Gastrocnemius medialis (tissue), 4 donors: Measurements from ENCODE around the gene STK39. TPM values are rescaled to one million over a fixed set of nuclear protein-coding genes. Genes with fewer than 3 reads are reported as not detected.

Source experiments
- ATAC-seq, 2 donors: fragments of 150-250 bp; one replicate each; pipeline ENCODE4 v1.9.1; 2016
- DNase-seq, 2 donors: peaks; one replicate each; pipeline ENCODE4 v3.0.0-alpha.2; 2019
- H3K27ac ChIP-seq, 4 donors: fragments of 200-600 bp; sonication (generic); 1 replicate in 1 of 4; 2 replicates in 3 of 4; pipeline ENCODE4 v1.5.1; 2016 to 2018; ENCODE audit warnings: mild to moderate bottlenecking in 2 of 4, moderate library complexity in 1 of 4
- H3K27me3 ChIP-seq, 3 donors: fragments of 200-600 bp; sonication (generic) in 2 of 3; 1 replicate in 1 of 3; 2 replicates in 2 of 3; pipeline versions ENCODE4 v1.5.1 to v1.6.0; 2016 to 2019; ENCODE audit warnings: mild to moderate bottlenecking in 1 of 3, moderate library complexity in 1 of 3
- H3K36me3 ChIP-seq, 2 donors: fragments of 200-600 bp; sonication (generic) in 1 of 2; one replicate each; pipeline ENCODE4 v1.5.1; 2017 to 2018
- H3K4me1 ChIP-seq, 2 donors: fragments of 200-600 bp; sonication (generic) in 1 of 2; one replicate each; pipeline ENCODE4 v1.5.1; 2016 to 2017; ENCODE audit warnings: mild to moderate bottlenecking in 2 of 2
- H3K4me3 ChIP-seq, 4 donors: fragments of 200-600 bp; sonication (generic) in 3 of 4; 1 replicate in 1 of 4; 2 replicates in 3 of 4; pipeline ENCODE4 v1.5.1; 2016 to 2019; ENCODE audit warnings: mild to moderate bottlenecking in 2 of 4
- H3K9me3 ChIP-seq, 3 donors: fragments of 200-600 bp; sonication (generic) in 2 of 3; 1 replicate in 1 of 3; 2 replicates in 2 of 3; pipeline ENCODE4 v1.5.1; 2016 to 2019
- CTCF ChIP-seq, 5 experiments: fragments of 450-650 bp in 3 of 5; fragments of 200-600 bp in 2 of 5; sonication (generic) in 2 of 5; IDR thresholded peaks in 4 of 5; conservative IDR thresholded peaks in 1 of 5; 1 replicate in 4 of 5; 2 replicates in 1 of 5; pipeline ENCODE4 v1.5.1; 2016 to 2019; ENCODE audit warnings: antibody characterized with exemption in 5 of 5, mild to moderate bottlenecking in 3 of 5, moderate library complexity in 3 of 5
- POLR2A ChIP-seq, 2 donors: fragments of 450-650 bp; IDR thresholded peaks; one replicate each; pipeline ENCODE4 v1.6.1; 2017; ENCODE audit warnings: antibody characterized with exemption in 2 of 2, mild to moderate bottlenecking in 2 of 2, moderate library complexity in 2 of 2
- in situ Hi-C, 4 donors: fragments of 200-750 bp; cut with MboI; loops; one replicate each; pipeline versions ENCODE4 v1.15.0 to v1.8.0; 2017; ENCODE audit warnings: low sequenced_read_pairs in 4 of 4
- intact Hi-C: fragments of 100-400 bp; cut with DNase I; formaldehyde crosslinking; loops from one replicate; pipeline ENCODE4 v1.15.1; 2023; ENCODE audit warnings: low total_unique reads
- total RNA-seq, 4 donors: library from RNA; depleted of rRNA; stranded (reverse); fragments of >200 nt; gene quantifications; one replicate each; pipeline versions ENCODE4 v1.1.0 to v1.2.3, GENCODE V29; 2016

Gene STK39
- total RNA-seq, 4 donors from 2014 or later: 0.66 to 2.9 (median 1.9) TPM

DNA sequence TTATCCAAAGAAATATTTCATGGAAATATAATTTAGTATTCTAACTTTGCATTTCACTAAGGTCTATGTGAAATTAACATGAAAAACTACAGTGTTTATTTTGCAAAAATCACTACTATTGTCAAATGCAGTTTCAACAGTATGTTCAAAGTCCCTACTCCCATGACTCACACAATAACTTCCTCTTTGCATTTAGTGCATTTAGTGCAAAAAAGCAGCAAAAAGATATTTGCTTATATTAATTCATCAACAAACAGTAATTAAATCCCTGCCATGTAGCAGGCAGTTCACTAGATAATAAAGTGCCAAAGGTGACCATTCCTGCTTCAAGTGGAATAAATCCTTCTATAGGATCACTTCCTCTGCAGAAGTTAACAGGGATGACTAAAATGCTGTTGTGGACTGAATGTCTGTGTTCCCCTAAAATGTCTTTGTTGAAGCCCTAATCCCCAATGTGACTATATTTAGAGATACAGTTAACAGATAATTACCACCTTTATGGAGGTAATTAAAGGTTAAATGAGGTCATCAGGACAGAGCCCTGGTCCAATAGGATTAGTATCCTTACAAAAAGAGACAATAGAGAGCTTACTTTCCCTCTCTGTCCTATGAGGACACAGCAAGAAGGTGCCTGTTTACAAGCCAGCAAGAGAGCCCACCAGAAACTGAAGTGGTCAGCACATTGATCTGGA is 61.7 kb downstream of the STK39 start:
- DNase-seq (no peak), ATAC-seq (no peak)
- intact Hi-C loops (no loop called here), in situ Hi-C loops (no loop called here)
- H3K27me3 ChIP-seq: no peaks in the 10 kb centered on the region
- TF ChIP-seq CTCF (IDR thresholded peaks at IDR 0.05 in 4 of 5, conservative IDR thresholded peaks at IDR 0.05 in 1 of 5) (no peak), POLR2A (IDR thresholded peaks at IDR 0.05) (no peak)
- no peak overlapping the region for H3K27ac ChIP-seq
- H3K36me3 ChIP-seq: no peaks in the 10 kb centered on the region
- no peaks in the 10 kb centered on the region for H3K9me3 ChIP-seq
- H3K4me3 ChIP-seq: no peak overlapping the region
- no peaks in the 10 kb centered on the region for H3K4me1 ChIP-seq

GRCh38 chr2:168184681-168185513 is 62.5 kb downstream of the STK39 start:
- no peak overlapping the region for H3K27ac ChIP-seq
- no peaks in the 10 kb centered on the region for H3K27me3 ChIP-seq
- no peak for ATAC-seq
- in situ Hi-C loops: no loop called here
- H3K36me3 ChIP-seq: no peaks in the 10 kb centered on the region
- no peak for DNase-seq
- TF ChIP-seq POLR2A (IDR thresholded peaks at IDR 0.05) (no peak), CTCF (IDR thresholded peaks at IDR 0.05 in 4 of 5, conservative IDR thresholded peaks at IDR 0.05 in 1 of 5) (no peak)
- H3K4me3 ChIP-seq: no peak overlapping the region
- H3K4me1 ChIP-seq: no peaks in the 10 kb centered on the region
- intact Hi-C loops: no loop called here
- H3K9me3 ChIP-seq: no peaks in the 10 kb centered on the region

DNA sequence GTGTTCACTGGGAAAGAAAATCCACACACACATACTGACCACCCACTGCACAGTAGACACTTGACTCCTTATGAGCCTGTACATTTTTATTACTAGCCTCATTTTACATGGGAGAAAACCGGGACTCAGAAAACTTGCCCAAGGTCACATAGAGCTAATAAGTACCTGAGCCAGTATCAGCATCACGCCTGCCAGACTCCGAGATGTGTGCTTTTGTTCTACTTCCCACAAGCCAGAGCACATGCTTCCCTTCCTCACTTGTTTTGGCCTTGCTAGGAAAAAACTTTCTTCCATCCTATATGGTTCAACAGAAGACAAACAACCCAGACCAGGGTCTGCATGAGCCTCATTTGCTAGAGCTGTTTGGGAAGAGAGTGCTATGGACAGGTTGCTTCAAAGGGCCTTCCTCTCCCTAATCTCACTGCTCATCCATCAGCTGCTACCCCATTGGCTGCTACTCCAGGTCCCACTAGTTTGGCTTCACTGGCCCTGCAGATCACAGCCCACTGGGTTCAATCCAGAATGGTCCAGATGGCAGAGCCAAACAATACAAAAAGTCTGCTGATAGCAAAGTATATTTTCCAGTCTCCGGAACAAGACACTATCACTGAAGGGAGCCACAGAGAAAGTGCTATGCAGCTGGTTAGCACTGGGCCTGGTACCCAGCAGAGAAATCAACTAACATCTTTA is 63.9 kb downstream of the STK39 start:
- in situ Hi-C loops (no loop called here), intact Hi-C loops (no loop called here)
- Histone ChIP-seq H3K27ac (no peak overlapping the region), H3K27me3 (no peaks in the 10 kb centered on the region), H3K36me3 (no peaks in the 10 kb centered on the region), H3K4me1 (no peaks in the 10 kb centered on the region), H3K4me3 (no peak overlapping the region), H3K9me3 (no peaks in the 10 kb centered on the region)
- ATAC-seq (no peak), DNase-seq (no peak)
- TF ChIP-seq CTCF (IDR thresholded peaks at IDR 0.05 in 4 of 5, conservative IDR thresholded peaks at IDR 0.05 in 1 of 5) (no peak), POLR2A (IDR thresholded peaks at IDR 0.05) (no peak)

- Histone ChIP-seq H3K27me3 (no peaks in the 10 kb centered on the region), H3K27ac (no peak overlapping the region), H3K4me1 (no peaks in the 10 kb centered on the region), H3K36me3 (no peaks in the 10 kb centered on the region), H3K9me3 (no peaks in the 10 kb centered on the region), H3K4me3 (no peak overlapping the region)
- DNase-seq (no peak), ATAC-seq (no peak)
- intact Hi-C loops (no loop called here), in situ Hi-C loops (no loop called here)
- TF ChIP-seq CTCF (IDR thresholded peaks at IDR 0.05 in 4 of 5, conservative IDR thresholded peaks at IDR 0.05 in 1 of 5) (no peak), POLR2A (IDR thresholded peaks at IDR 0.05) (no peak)
These were observed 64.7 kb downstream of the STK39 start for GRCh38 chr2:168182550-168183249.
